Tibial nerve (tissue), 4 donors: ENCODE data around the gene STOX1. TPM values are rescaled to one million over a fixed set of nuclear protein-coding genes. Genes with fewer than 3 reads are reported as not detected.
"Not testable (repeated sequence)": the region's sequence is repeated elsewhere in the genome, so short reads cannot be mapped to it uniquely, and the experiment has no call there.

Experiments
- DNase-seq, 2 donors: peaks; one replicate each; pipeline ENCODE4 v3.0.0-alpha.2; 2019; ENCODE audit warnings: low spot score in 2 of 2
- H3K27ac ChIP-seq, 4 donors: fragments of 200-600 bp; sonication (generic) in 3 of 4; one replicate each; pipeline ENCODE4 v1.5.1; 2017 to 2019; ENCODE audit warnings: mild to moderate bottlenecking in 1 of 4
- H3K27me3 ChIP-seq, 2 donors: fragments of 200-600 bp; sonication (generic) in 1 of 2; one replicate each; pipeline versions ENCODE4 v1.5.1 to v1.6.0; 2017 to 2019
- H3K36me3 ChIP-seq, 3 donors: fragments of 200-600 bp; sonication (generic); one replicate each; pipeline ENCODE4 v1.5.1; 2018 to 2019
- H3K4me1 ChIP-seq, 4 donors: fragments of 200-600 bp; sonication (generic) in 3 of 4; one replicate each; pipeline ENCODE4 v1.5.1; 2017 to 2019
- H3K4me3 ChIP-seq, 4 donors: fragments of 200-600 bp; sonication (generic) in 3 of 4; one replicate each; pipeline ENCODE4 v1.5.1; 2017 to 2019; ENCODE audit warnings: mild to moderate bottlenecking in 1 of 4, moderate library complexity in 1 of 4
- H3K9me3 ChIP-seq, 4 donors: fragments of 200-600 bp; sonication (generic) in 3 of 4; one replicate each; pipeline ENCODE4 v1.5.1; 2017 to 2019
- EP300 ChIP-seq, 2 donors: sonication (generic); formaldehyde crosslinking; IDR thresholded peaks; one replicate each; pipeline ENCODE4 v1.6.1; 2017; ENCODE audit warnings: antibody characterized with exemption in 2 of 2, mild to moderate bottlenecking in 1 of 2
- POLR2A ChIP-seq, 2 donors: fragments of 450-650 bp; IDR thresholded peaks; one replicate each; pipeline ENCODE4 v1.6.1; 2017; ENCODE audit warnings: antibody characterized with exemption in 2 of 2, mild to moderate bottlenecking in 2 of 2, moderate library complexity in 2 of 2
- WGBS, 2 donors: methylation state at CpG; one replicate each; pipeline ENCODE4 v1.1.5; 2018; 5-methylcytosine and 5-hydroxymethylcytosine counted together
- total RNA-seq, 4 donors: library from RNA; depleted of rRNA; stranded (reverse); fragments of >200 nt; gene quantifications; one replicate each; pipeline ENCODE4 v1.1.0, GENCODE V29; 2016
- TF ChIP-seq, protein P1 (sequence below), 5 experiments: fragments of 200-600 bp in 3 of 5; fragments of 450-650 bp in 2 of 5; sonication (generic) in 3 of 5; IDR thresholded peaks; one replicate each; pipeline ENCODE4 v1.5.1; 2016 to 2019; ENCODE audit warnings: antibody characterized with exemption in 5 of 5, mild to moderate bottlenecking in 3 of 5, moderate library complexity in 2 of 5

The STOX1 gene
- total RNA-seq, 4 donors from 2014 or later, result 1.2 to 5.7 (median 3.2) TPM

DNA sequence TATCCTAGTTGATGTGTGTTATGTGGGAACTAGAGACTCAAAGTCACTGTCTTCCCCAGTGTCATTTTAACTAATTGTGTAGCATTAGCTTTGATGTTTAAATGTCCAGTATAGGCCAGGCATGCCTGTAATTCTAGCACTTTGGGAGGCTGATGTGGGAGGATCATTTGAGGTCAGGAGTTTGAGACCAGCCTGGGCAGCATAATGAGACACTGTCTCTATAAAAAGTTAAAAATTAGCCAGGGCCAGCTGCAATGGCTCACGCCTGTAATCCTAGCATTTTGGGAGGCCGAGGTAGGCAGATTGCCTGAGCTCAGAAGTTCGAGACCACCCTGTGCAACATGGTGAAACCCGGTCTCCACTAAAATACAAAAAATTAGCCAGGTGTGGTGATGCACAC, 98.2 kb downstream of the STOX1 start:
- H3K4me3 ChIP-seq, result no peak overlapping the region
- H3K27ac ChIP-seq, result no peak overlapping the region
- WGBS, 2 donors, result 95 to 96% methylated on average over 4 of the region's 4 CpGs
- TF ChIP-seq POLR2A (IDR thresholded peaks at IDR 0.05), result no peak
- TF ChIP-seq EP300 (IDR thresholded peaks at IDR 0.05), result no peak
- TF ChIP-seq, protein P1, sequence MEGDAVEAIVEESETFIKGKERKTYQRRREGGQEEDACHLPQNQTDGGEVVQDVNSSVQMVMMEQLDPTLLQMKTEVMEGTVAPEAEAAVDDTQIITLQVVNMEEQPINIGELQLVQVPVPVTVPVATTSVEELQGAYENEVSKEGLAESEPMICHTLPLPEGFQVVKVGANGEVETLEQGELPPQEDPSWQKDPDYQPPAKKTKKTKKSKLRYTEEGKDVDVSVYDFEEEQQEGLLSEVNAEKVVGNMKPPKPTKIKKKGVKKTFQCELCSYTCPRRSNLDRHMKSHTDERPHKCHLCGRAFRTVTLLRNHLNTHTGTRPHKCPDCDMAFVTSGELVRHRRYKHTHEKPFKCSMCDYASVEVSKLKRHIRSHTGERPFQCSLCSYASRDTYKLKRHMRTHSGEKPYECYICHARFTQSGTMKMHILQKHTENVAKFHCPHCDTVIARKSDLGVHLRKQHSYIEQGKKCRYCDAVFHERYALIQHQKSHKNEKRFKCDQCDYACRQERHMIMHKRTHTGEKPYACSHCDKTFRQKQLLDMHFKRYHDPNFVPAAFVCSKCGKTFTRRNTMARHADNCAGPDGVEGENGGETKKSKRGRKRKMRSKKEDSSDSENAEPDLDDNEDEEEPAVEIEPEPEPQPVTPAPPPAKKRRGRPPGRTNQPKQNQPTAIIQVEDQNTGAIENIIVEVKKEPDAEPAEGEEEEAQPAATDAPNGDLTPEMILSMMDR (IDR thresholded peaks at IDR 0.05), result no peak
- H3K27me3 ChIP-seq, result no peaks in the 10 kb centered on the region
- peaks cover 0 to 58% (median 0%) of the 10 kb centered on the region in 3 donors for H3K36me3 ChIP-seq
- peaks cover 0 to 7% (median 0%) of the 10 kb centered on the region in 4 donors for H3K4me1 ChIP-seq
- DNase-seq, result no peak
- no peaks in the 10 kb centered on the region for H3K9me3 ChIP-seq

- DNase-seq, H3K27ac ChIP-seq, H3K27me3 ChIP-seq, H3K4me3 ChIP-seq, H3K4me1 ChIP-seq, H3K9me3 ChIP-seq: not testable (repeated sequence)
- 98% methylated on average over 2 of the region's 2 CpGs for WGBS, 2 donors
- H3K36me3 ChIP-seq, result peaks cover 0 to 63% (median 0%) of the 10 kb centered on the region in 3 donors
Observed at GRCh38 chr10:68929157-68929556, 101.8 kb downstream of the STOX1 start.

DNA sequence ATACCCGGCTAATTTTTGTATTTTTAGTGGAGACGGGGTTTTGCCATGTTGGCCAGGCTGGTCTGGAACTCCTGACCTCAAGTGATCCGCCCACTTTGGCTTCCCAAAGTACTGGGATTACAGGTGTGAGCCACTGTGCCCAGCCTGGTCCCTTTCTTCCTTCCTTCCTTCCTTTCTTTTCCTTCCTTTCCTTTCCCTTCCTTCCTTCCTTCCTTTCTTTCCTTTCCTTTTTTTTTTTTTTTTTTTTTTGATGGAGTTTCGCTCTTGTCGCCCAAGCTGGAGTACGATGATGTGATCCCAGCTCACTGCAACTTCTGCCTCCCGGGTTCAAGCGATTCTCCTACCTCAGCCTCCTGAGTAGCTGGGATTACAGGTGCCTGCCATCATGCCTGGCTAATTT, 102.6 kb downstream of the STOX1 start:
- not testable (repeated sequence) for H3K4me3 ChIP-seq, H3K27me3 ChIP-seq, H3K4me1 ChIP-seq, DNase-seq, H3K27ac ChIP-seq, H3K9me3 ChIP-seq
- peaks cover 0 to 68% (median 0%) of the 10 kb centered on the region in 3 donors for H3K36me3 ChIP-seq
- 95 to 96% methylated on average over 8 of the region's 8 CpGs for WGBS, 2 donors

- H3K4me1 ChIP-seq, H3K27ac ChIP-seq, DNase-seq, H3K9me3 ChIP-seq, H3K27me3 ChIP-seq, H3K4me3 ChIP-seq: not testable (repeated sequence)
- peaks cover 0 to 78% (median 0%) of the 10 kb centered on the region in 3 donors for H3K36me3 ChIP-seq
- WGBS, 2 donors, result 96 to 97% methylated on average over 3 of the region's 3 CpGs
Observed at GRCh38 chr10:68932860-68933259, 105.5 kb downstream of the STOX1 start.

DNA sequence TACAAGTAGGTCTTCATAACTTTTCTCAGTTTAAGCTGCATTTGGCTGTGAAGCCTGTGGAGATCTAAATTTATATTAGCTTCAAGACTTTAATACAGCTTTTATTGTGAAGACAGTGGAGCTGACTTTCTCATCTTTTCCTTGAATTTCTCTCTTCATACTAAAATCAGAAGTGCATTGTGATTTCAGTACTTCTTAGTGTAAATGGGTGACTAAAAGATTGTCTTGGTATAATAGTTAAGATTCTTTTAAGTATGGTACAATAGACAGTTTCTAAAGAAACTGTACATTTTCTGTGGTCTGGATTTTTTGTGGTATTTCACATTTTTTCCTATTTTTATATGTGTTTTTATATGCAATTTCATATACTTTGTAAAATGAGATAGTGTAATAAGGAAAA, 107.7 kb downstream of the STOX1 start:
- no peak for TF ChIP-seq EP300 (IDR thresholded peaks at IDR 0.05)
- no peak for TF ChIP-seq POLR2A (IDR thresholded peaks at IDR 0.05)
- TF ChIP-seq, protein P1 (IDR thresholded peaks at IDR 0.05), result no peak
- no peaks in the 10 kb centered on the region for H3K27me3 ChIP-seq
- no peak overlapping the region for H3K4me3 ChIP-seq
- H3K4me1 ChIP-seq, result no peaks in the 10 kb centered on the region
- no peaks in the 10 kb centered on the region for H3K9me3 ChIP-seq
- peaks cover 0 to 76% (median 0%) of the 10 kb centered on the region in 3 donors for H3K36me3 ChIP-seq
- DNase-seq, result no peak
- H3K27ac ChIP-seq, result no peak overlapping the region

- H3K4me1 ChIP-seq, result no peaks in the 10 kb centered on the region
- WGBS, 2 donors, result 72 to 79% methylated on average over 2 of the region's 2 CpGs
- no peak overlapping the region for H3K27ac ChIP-seq
- H3K27me3 ChIP-seq, result no peaks in the 10 kb centered on the region
- H3K36me3 ChIP-seq, result peaks cover 0 to 76% (median 0%) of the 10 kb centered on the region in 3 donors
- TF ChIP-seq POLR2A (IDR thresholded peaks at IDR 0.05), result no peak
- no peak for TF ChIP-seq EP300 (IDR thresholded peaks at IDR 0.05)
- TF ChIP-seq, protein P1 (IDR thresholded peaks at IDR 0.05), result no peak
- no peak overlapping the region for H3K4me3 ChIP-seq
- H3K9me3 ChIP-seq, result no peaks in the 10 kb centered on the region
- no peak for DNase-seq
Observed at GRCh38 chr10:68938117-68938516, 110.8 kb downstream of the STOX1 start.

- H3K9me3 ChIP-seq, result no peaks in the 10 kb centered on the region
- no peaks in the 10 kb centered on the region for H3K27me3 ChIP-seq
- no peak for TF ChIP-seq EP300 (IDR thresholded peaks at IDR 0.05)
- no peak for TF ChIP-seq POLR2A (IDR thresholded peaks at IDR 0.05)
- TF ChIP-seq, protein P1 (IDR thresholded peaks at IDR 0.05), result no peak
- DNase-seq, result no peak
- no peaks in the 10 kb centered on the region for H3K4me1 ChIP-seq
- no peak overlapping the region for H3K27ac ChIP-seq
- peaks cover 0 to 80% (median 6%) of the 10 kb centered on the region in 3 donors for H3K36me3 ChIP-seq
- H3K4me3 ChIP-seq, result no peak overlapping the region
- 90 to 91% methylated on average over 2 of the region's 2 CpGs for WGBS, 2 donors
Observed at GRCh38 chr10:68938884-68939283, 111.6 kb downstream of the STOX1 start.

DNA sequence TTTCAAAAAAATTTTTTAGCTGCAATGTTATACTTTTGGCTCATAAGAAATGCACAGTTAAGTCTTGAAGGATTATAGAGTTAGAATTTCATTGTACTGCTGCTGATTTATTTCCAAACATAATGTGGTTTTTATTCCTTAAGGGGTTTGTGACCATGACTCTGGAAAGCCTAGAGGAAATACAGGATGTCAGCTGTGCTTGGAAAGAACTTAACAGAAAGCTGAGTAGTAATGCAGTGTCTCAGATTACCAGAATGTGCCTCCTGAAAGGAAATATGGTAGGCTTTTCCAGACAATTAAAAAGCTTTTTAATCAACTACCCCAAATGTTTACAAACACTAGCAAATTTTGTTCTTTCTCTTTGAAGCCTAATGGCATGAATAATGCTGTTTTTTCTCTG, 113.6 kb downstream of the STOX1 start:
- not testable (repeated sequence) for H3K27me3 ChIP-seq, H3K27ac ChIP-seq, DNase-seq, H3K9me3 ChIP-seq, H3K4me3 ChIP-seq, H3K4me1 ChIP-seq
- H3K36me3 ChIP-seq, result peaks cover 0 to 82% (median 12%) of the 10 kb centered on the region in 3 donors
